Thyroid gland (tissue), 4 donors: ENCODE results near the gene MINDY4. TPM values are rescaled to one million over a fixed set of nuclear protein-coding genes. Genes with fewer than 3 reads are reported as not detected.

Source experiments
- DNase-seq, 2 donors: peaks; one replicate each; pipeline ENCODE4 v3.0.0-alpha.2; 2019
- H3K27ac ChIP-seq, 3 donors: fragments of 200-600 bp; sonication (generic); 1 replicate in 2 of 3; 2 replicates in 1 of 3; pipeline ENCODE4 v1.5.1; 2016 to 2019; ENCODE audit warnings: mild to moderate bottlenecking in 1 of 3, moderate library complexity in 1 of 3
- H3K27me3 ChIP-seq: fragments of 200-600 bp; sonication (generic); one replicate; pipeline ENCODE4 v1.5.1; 2019
- H3K36me3 ChIP-seq, 2 donors: fragments of 200-600 bp; sonication (generic); one replicate each; pipeline ENCODE4 v1.5.1; 2016 to 2019
- H3K4me1 ChIP-seq, 2 donors: fragments of 200-600 bp; sonication (generic); one replicate each; pipeline ENCODE4 v1.5.1; 2017 to 2019
- H3K4me3 ChIP-seq, 3 donors: fragments of 200-600 bp; sonication (generic); replicated peaks in 1 of 3; 1 replicate in 2 of 3; 2 replicates in 1 of 3; pipeline ENCODE4 v1.5.1; 2016; ENCODE audit warnings: mild to moderate bottlenecking in 1 of 3
- H3K9me3 ChIP-seq: fragments of 200-600 bp; sonication (generic); one replicate; pipeline ENCODE4 v1.5.1; 2017
- CTCF ChIP-seq, 6 experiments: fragments of 200-600 bp in 3 of 6; fragments of 450-650 bp in 3 of 6; sonication (generic) in 3 of 6; IDR thresholded peaks; one replicate each; pipeline ENCODE4 v1.5.1; 2016 to 2019; ENCODE audit warnings: antibody characterized with exemption in 6 of 6, mild to moderate bottlenecking in 2 of 6, inconsistent platforms in 1 of 6, moderate library complexity in 1 of 6
- POLR2A ChIP-seq, 2 donors: fragments of 450-650 bp; IDR thresholded peaks; one replicate each; pipeline ENCODE4 v1.6.1; 2017; ENCODE audit warnings: antibody characterized with exemption in 2 of 2, mild to moderate bottlenecking in 2 of 2, moderate library complexity in 1 of 2
- WGBS, 2 donors: methylation state at CpG; one replicate each; pipeline ENCODE4 v1.1.5; 2017; 5-methylcytosine and 5-hydroxymethylcytosine counted together
- intact Hi-C: fragments of 100-400 bp; cut with DNase I; formaldehyde crosslinking; loops from one replicate; pipeline ENCODE4 v1.15.1; 2023
- total RNA-seq, 4 donors: library from RNA; depleted of rRNA; stranded (reverse); fragments of >200 nt; gene quantifications; one replicate each; pipeline ENCODE4 v1.2.3, GENCODE V29; 2016

MINDY4 gene
- total RNA-seq, 4 donors from 2014 or later, result 17.9 to 33.2 (median 29.7) TPM

DNA sequence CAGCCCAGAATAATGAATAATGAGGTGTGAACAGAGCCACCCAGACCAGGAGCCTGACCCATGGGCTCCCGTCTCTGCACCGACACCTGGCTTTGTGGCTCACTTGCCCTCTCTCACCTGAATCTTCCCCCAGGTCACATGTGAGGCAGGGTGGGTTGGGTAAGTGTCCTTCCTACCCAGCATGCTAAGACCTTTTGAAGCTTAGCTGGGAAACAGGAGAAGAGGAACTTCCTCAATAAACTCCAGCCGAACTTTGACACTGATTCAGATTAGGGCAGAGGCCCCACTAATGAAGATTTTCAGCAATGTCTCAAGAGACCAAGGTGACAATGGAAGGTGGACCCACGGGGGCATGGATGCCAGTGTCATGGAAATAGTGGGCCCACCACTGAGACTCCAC is 93.9 kb downstream of the MINDY4 start:
- DNase-seq, result no peak
- TF ChIP-seq POLR2A (IDR thresholded peaks at IDR 0.05), result no peak
- no peak for TF ChIP-seq CTCF (IDR thresholded peaks at IDR 0.05)
- Histone ChIP-seq H3K4me1 (peaks cover 21 to 42% of the 10 kb centered on the region in 2 donors), H3K27me3 (no peaks in the 10 kb centered on the region), H3K9me3 (no peaks in the 10 kb centered on the region), H3K36me3 (no peaks in the 10 kb centered on the region), H3K4me3 (no peak overlapping the region), H3K27ac (no peak overlapping the region)
- intact Hi-C loops, result no loop called here
- WGBS, 2 donors, result 79 to 90% methylated on average over 4 of the region's 4 CpGs

DNA sequence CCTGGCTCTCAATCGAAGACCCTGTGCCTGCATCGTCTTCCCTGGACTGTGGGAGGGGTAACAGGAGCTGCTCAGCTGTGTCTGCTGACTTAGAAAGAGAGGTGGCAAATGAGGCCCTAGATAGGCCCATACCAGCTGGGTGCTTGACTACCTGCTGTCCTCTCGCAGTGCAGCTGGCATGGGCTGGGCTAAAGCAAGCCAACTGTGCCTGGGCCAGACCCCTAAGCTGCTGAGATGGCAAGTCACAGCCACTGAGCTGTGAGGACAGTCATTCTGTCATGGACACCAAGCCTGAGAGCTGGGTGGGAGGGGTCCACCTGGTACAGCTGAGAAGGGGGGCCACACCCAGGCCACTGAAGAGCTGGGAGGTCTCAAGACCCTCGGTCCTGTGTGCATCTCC is 94.6 kb downstream of the MINDY4 start:
- Histone ChIP-seq H3K9me3 (no peaks in the 10 kb centered on the region), H3K36me3 (no peaks in the 10 kb centered on the region), H3K4me3 (no peak overlapping the region), H3K27ac (no peak overlapping the region), H3K4me1 (peaks cover 21 to 42% of the 10 kb centered on the region in 2 donors), H3K27me3 (no peaks in the 10 kb centered on the region)
- no peak for DNase-seq
- intact Hi-C loops, result no loop called here
- WGBS, 2 donors, result 95 to 100% methylated on average over 1 to 4 of the region's 4 CpGs
- TF ChIP-seq CTCF (IDR thresholded peaks at IDR 0.05), result no peak
- TF ChIP-seq POLR2A (IDR thresholded peaks at IDR 0.05), result no peak

- WGBS, 2 donors, result 80 to 86% methylated on average over 7 of the region's 7 CpGs
- H3K27ac ChIP-seq, result no peak overlapping the region
- H3K4me1 ChIP-seq, result peaks cover 21 to 42% of the 10 kb centered on the region in 2 donors
- DNase-seq, result no peak
- intact Hi-C loops, result no loop called here
- no peaks in the 10 kb centered on the region for H3K36me3 ChIP-seq
- no peaks in the 10 kb centered on the region for H3K9me3 ChIP-seq
- no peaks in the 10 kb centered on the region for H3K27me3 ChIP-seq
- TF ChIP-seq CTCF (IDR thresholded peaks at IDR 0.05) (no peak), POLR2A (IDR thresholded peaks at IDR 0.05) (no peak)
- H3K4me3 ChIP-seq, result no peak overlapping the region
Observed at GRCh38 chr7:30866939-30867338, 95.7 kb downstream of the MINDY4 start.

GRCh38 chr7:30867483-30867882 is 96.3 kb downstream of the MINDY4 start:
- intact Hi-C loops, result no loop called here
- DNase-seq, result no peak
- Histone ChIP-seq H3K27ac (no peak overlapping the region), H3K4me3 (no peak overlapping the region), H3K36me3 (peaks cover 0 to 1% of the 10 kb centered on the region in 2 donors), H3K9me3 (no peaks in the 10 kb centered on the region), H3K4me1 (peaks cover 21 to 38% of the 10 kb centered on the region in 2 donors), H3K27me3 (no peaks in the 10 kb centered on the region)
- WGBS, 2 donors, result 85 to 94% methylated on average over 1 of the region's 1 CpG
- no peak for TF ChIP-seq POLR2A (IDR thresholded peaks at IDR 0.05)
- TF ChIP-seq CTCF (IDR thresholded peaks at IDR 0.05), result no peak

DNA sequence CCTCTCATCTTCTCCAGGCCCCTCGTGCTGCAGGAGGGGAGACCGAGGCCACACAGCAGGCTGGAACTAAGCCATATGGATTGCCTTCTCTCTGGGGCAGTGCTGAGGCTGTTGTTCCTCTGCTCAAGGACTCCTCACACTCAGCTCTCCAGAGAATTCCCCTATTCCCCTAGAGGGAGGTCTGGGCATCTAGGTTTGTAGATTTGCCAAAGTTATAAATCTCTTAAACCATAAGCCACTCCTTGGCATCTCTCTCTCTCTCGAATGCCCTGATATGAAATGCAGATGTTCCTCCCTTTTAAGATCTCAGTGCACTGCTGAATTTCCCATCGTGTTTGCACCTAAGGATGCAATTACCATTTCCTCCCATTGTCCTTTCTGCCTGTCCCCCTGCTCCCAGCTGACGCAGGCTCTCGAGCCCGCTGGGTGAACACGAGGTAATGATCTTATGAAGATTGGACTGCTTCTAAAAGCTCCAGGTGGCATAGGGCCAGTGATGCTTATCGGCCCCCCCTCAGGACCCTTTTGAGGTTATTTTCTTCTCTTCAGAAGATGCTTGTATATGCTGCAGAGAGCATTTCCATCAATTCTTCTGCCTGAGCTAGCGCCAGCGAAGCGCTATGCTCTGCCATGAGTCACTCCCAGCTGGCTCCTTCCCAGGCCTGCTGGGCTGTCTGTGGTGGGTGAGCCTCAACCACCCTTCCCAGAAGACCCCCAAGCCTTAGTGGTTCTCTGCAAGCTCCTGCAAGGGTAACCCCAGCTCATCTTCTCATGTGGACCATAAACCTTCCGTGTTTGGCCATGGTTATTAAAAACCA is 98.8 kb downstream of the MINDY4 start:
- Histone ChIP-seq H3K27ac (no peak overlapping the region), H3K4me3 (no peak overlapping the region), H3K36me3 (peaks cover 0 to 13% of the 10 kb centered on the region in 2 donors), H3K27me3 (no peaks in the 10 kb centered on the region), H3K4me1 (peaks cover 0 to 15% of the 10 kb centered on the region in 2 donors), H3K9me3 (no peaks in the 10 kb centered on the region)
- TF ChIP-seq POLR2A (IDR thresholded peaks at IDR 0.05) (no peak), CTCF (IDR thresholded peaks at IDR 0.05) (no peak)
- intact Hi-C loops, result no loop called here
- no peak for DNase-seq
- 74 to 80% methylated on average over 13 of the region's 13 CpGs for WGBS, 2 donors
